Activated CD8-positive, alpha-beta memory T cell treated with anti-CD3 and anti-CD28 coated beads, Interleukin-2, amount 50 U/mL, for 24 hours (primary cell): ENCODE results near the gene CDH1.

ENCODE experiments used
- DNase-seq: peaks from one replicate; pipeline ENCODE4 v3.0.0-alpha.2; 2020; ENCODE audit errors: extremely low read depth

Gene CDH1

GRCh38 chr16:68732042-68732680 lies 4.9 kb upstream of the CDH1 start:
- DNase-seq, result no peak

- DNase-seq, result no peak
Measured at GRCh38 chr16:68732741-68733399, 4.2 kb upstream of the CDH1 start.

GRCh38 chr16:68733570-68733969 lies 3.5 kb upstream of the CDH1 start:
- DNase-seq, result no peak

GRCh38 chr16:68734782-68735181 lies 2.3 kb upstream of the CDH1 start:
- no peak for DNase-seq

GRCh38 chr16:68736561-68736960 lies 531 bp upstream of the CDH1 start:
- DNase-seq, result no peak

GRCh38 chr16:68737730-68738629 lies 888 bp downstream of the CDH1 start:
- DNase-seq, result no peak

- DNase-seq, result no peak
Measured at GRCh38 chr16:68739964-68740627, 3.0 kb downstream of the CDH1 start.

- no peak for DNase-seq
Measured at GRCh38 chr16:68740628-68741346, 3.7 kb downstream of the CDH1 start.

- no peak for DNase-seq
Measured at GRCh38 chr16:68743664-68744063, 6.6 kb downstream of the CDH1 start.

- no peak for DNase-seq
Measured at GRCh38 chr16:68744744-68745280, 7.7 kb downstream of the CDH1 start.

- DNase-seq, result no peak
Measured at GRCh38 chr16:68746951-68747350, 9.9 kb downstream of the CDH1 start.

GRCh38 chr16:68749432-68749831 lies 12.3 kb downstream of the CDH1 start:
- DNase-seq, result no peak

GRCh38 chr16:68750193-68750695 lies 13.2 kb downstream of the CDH1 start:
- no peak for DNase-seq

GRCh38 chr16:68751160-68751559 lies 14.1 kb downstream of the CDH1 start:
- no peak for DNase-seq

GRCh38 chr16:68752602-68753001 lies 15.5 kb downstream of the CDH1 start:
- peak; percentile 21 for DNase-seq

GRCh38 chr16:68754084-68754792 lies 17.1 kb downstream of the CDH1 start:
- DNase-seq, result no peak

- peak; percentile 35 for DNase-seq
Measured at GRCh38 chr16:68756239-68756915, 19.3 kb downstream of the CDH1 start.

GRCh38 chr16:68757625-68757935 lies 20.5 kb downstream of the CDH1 start:
- DNase-seq, result no peak

- no peak for DNase-seq
Measured at GRCh38 chr16:68759062-68759461, 22.0 kb downstream of the CDH1 start.
